HG03108 (cell line): ENCODE results near the gene TMEM135.
"Not testable (repeated sequence)": the region's sequence is repeated elsewhere in the genome, so short reads cannot be mapped to it uniquely, and the experiment has no call there.

Experiments
- ATAC-seq: cut with Tn5 transposase; IDR thresholded peaks from one replicate; pipeline ENCODE4 v1.9.1; 2021; ENCODE audit warnings: moderate library complexity; ENCODE audit not compliant: unreplicated experiment

TMEM135 gene

DNA sequence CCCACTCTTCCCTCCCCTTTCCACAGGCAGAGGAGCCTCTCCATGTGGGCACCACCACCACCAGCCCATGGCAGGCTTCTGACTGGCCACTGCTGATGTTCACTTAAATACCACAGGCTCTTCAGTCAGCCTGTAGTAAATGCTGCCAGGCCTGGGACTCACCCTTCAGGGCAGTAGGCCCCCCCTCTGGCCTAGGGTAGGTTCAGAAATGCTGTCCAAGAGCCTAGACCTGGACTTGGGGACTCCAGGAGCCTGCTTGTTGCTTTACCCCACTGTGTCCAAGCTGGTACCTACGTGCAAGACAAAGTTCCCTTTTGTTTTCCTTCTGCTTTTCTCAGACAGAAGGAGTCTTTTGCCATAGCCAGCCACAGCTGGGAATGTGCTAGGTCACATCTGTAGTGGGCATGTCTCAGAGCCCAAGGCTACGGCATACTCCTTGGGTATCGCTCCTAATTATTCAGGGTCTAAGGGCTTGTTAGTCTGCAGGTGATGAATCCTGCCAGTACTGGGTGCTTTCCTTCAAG lies 38.6 kb downstream of the TMEM135 start:
- ATAC-seq = no peak

DNA sequence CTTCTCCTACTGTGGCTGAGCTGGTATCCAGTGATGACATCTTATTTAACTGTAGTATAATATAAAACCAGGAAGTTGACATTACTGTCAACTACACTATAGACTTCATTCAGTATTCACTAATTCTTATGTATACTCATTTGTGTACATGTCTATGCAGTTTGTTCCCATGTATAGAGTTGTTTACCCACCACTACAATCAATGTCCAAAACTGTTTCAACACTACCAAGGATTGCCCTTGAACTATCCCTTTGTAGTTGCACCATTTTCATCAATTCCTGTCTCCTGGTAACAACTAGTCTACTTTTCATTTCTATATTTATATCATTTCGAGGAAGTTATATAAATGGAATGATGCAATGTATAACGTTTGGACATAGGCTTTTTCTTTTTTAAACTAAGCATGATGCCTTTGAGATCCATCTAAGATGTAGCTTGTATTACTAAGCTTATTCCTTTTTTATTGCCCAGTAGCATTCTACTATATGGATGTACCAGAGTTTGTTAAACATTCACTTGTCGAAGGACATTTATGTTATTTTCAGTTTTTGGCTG lies 39.2 kb downstream of the TMEM135 start:
- no peak for ATAC-seq

DNA sequence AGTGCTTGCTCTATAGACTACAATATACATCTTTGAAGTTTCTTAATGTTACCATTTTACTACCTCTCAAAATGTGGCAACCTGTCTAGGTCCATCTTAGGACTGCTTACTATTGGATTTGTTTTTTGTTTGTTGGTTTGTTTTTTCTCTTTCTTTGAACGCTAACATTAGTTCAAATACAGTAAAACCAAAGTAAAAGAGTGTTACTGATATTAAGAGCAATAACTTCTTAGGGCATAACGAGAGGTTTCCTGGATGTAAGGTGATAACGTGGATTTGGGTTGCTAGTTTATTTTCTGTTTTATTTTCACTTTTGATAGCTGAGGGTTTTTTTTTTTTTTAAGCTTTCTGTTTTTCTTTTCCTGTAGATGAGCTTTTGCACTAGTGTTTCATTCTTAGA lies 43.6 kb downstream of the TMEM135 start:
- no peak for ATAC-seq

DNA sequence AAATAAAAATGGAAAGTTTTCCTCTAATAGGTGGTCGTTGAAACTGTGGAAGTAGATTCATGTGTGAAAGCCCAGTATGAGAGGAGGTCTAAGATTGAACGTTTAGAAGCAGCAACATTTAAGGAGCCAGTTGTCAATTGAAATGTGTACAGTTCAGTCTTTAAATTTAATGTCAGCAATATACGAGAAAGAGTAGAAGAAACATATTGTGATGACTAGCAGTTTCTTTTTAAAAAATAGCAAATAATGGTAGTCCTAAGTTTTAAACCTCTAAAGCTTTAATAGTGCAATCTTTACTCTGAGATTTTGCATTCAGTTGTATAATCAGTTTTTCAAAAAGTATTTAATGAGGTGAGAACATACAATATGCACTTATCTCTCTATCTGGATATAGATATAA lies 44.9 kb downstream of the TMEM135 start:
- no peak for ATAC-seq

DNA sequence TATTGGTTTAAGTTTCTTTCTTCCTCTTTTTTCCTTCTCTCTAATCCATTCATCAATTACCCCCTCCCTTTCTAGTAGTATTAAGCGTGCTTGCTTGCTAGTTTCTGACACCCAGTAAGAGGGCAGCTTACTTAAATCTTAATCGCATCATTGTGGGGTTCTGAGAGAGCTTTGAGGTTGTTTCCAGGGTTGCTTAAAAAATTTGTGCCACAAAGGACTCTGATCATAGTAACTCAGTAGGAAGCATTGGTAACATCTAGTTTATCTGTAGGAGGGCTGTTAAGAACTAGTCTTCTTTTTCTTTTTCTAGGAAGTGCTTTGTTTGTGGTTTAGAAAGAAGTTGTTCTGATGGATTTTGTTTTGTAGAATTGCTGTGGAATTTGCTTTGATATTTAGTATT lies 45.3 kb downstream of the TMEM135 start:
- ATAC-seq = no peak

DNA sequence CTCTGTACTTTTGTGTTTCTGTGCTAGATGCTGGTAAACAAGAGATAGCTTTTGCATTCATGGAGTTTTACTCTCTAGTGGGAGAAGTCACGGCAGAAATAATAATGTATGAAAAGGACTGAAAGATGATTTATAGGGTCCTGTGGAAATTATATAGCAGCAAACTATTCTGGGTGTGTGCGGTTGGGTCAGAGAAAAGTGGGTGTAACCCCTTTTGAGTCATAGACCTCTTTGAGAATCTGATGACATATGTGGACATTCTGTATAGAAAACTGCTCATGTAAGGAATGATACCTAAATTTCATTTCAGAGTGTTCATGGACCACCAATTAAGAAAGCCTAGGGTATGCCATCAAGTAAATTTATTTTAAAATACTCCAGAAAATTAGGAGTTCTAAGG lies 54.4 kb downstream of the TMEM135 start:
- ATAC-seq = no peak

DNA sequence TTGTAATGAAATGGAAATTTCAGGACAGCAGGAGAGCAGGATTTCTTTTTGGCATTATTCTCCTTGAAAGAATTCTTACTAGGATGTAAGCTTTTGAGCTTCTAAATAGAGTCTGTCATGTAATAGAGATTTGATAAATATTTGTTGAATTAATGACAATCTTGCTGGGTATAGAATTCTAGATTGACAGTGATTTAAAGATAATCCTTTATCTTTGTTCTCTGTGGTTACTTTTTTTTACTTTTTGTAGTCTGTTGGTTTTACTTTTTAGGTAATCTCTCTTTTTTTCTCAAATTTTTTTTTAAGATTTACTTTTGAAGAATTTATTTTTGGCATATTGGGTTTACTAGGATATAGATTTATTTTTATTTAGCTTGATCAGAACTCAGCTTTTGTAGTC lies 54.8 kb downstream of the TMEM135 start:
- ATAC-seq = no peak

DNA sequence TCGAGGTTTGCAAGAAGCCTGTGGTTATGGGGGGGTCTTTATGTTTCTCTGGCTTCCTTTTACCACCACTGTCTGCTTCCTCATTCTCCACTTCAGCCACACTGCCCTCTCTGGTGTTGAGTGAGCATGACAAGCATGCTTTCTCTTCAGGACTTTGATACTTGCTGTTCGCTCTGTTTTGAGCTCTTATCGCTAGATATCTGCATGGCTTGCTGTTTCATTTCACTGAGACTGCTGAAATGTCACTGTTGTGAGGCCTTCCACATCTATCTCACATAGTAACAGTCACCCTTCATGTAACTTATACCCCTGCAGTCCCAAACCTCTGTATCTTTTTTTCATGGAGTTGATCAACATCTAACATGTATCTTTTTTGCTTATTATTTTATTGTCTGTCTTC lies 59.8 kb downstream of the TMEM135 start:
- ATAC-seq = peak; percentile 89

DNA sequence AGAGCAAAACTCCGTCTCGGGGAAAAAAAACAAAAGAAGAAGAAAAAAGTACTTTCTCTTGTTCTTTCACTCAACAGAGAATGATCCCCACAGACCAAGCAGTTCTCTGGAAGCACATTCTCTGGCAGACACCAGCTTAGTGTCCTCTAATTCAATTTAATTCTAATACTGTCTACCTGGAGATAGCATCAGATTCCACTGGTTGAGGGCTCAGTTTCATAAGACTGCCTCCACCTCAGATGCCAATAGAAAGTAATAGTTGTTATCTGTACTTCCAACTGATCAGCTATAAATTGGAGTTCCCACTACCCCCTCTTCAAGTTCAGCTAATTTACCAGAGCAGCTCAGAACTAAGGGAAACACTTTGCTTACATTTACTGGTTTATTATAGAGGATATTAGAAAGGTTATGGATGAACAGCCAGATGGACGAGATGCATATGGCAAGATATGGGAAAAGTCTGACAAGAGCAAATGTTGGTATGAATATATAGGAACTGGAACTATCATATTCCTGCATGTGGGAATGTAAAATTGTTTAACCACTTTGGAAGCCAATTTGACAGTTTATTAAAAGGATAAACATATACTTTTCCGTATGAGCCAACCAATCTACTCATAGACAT lies 64.3 kb downstream of the TMEM135 start:
- ATAC-seq = no peak

DNA sequence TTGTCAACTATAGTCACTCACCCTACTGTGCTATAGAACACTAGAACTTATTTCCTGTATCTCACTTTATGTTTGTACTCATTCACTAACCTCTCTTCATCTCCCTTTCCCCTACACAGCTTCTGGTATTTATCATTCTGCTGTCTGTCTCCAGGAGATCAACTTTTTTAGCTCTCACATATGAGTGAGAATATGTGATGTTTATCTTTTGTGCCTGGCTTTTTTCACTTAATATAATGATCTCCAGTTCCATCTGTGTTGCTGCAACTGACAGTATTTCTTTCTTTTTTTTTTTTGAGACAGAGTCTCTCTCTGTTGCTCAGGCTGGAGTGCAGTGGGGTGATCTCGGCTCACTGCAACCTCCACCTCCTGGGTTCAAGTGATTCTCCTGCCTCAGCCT lies 68.1 kb downstream of the TMEM135 start:
- ATAC-seq = not testable (repeated sequence)

DNA sequence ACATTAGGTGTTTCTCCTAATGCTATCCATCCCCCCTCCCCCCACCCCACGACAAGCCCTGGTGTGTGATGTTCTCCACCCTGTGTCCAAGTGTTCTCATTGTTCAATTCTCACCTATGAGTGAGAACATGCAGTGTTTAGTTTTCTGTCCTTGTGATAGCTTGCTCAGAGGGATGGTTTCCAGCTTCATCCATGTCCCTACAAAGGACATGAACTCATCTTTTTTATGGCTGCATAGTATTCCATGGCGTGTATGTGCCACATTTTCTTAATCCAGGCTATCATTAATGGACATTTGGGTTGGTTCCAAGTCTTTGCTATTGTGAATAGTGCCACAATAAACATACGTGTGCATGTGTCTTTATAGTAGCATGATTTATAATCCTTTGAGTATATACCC lies 69.6 kb downstream of the TMEM135 start:
- not testable (repeated sequence) for ATAC-seq

DNA sequence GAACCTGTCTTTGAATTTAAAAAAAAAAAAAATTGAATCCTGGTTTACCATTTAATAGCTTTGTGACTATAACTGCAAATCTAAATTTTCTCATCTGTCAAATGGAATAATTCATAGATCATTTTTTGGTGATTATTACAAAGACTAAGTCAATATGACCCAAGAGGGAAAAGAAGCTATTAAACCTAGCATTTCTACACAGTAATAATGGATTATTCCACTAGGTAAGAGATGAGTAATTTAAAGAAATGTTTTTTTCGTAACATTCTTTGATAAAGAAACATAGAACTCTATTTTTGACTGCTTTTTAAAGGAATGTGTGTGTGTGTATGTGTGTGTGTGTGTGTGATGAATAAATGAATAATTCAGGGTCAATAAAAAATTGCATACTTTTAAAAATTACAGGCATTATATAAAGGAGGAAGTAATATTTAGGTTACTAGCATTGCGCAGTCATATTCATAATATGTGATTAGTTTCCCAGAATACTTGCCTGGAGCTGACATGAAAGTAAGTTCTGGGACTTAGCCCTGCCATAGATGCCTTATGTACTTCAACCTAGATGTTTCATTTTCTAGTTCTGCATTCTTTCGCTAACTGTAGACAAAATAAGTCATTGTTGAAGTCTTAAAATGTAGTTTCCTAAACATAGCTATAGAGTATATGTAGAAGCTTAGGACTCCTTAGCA lies 72.9 kb downstream of the TMEM135 start:
- ATAC-seq = no peak

DNA sequence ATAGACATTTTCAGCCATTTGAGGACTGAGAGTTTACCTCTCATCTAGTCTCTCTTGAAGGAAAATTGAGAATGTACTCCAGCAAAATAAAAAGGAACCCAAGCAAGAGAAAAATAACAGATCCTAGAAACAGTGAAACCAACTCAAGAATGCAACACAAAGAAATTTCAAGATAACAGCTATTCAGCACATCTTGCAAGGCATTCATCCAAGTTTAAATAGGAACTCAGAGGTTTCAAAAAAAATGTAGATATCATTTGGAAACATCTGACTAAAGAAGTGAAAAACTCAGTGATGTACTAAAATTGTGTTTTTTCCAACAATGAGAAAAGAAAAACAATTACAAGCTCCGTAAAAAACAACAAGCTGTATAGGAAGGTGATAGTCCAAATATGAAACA lies 76.4 kb downstream of the TMEM135 start:
- ATAC-seq = no peak

DNA sequence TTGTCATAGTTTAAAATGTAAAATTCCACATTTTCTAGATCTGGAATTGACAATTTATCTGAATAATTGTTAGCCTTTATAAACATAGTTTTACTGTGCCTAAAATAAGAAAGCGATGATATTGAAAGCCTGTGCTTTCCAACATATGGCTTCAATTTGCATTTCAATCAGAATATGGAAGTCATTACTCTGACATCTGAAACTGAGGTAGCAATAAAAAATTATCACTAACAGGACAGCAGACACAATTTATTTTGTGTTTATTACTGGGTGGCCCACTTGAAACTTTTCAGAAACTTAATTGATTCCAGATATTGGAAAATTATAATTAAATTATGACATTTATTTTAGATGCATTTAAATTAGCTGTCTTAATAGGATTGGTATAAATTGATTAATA lies 78.5 kb downstream of the TMEM135 start:
- ATAC-seq = no peak

DNA sequence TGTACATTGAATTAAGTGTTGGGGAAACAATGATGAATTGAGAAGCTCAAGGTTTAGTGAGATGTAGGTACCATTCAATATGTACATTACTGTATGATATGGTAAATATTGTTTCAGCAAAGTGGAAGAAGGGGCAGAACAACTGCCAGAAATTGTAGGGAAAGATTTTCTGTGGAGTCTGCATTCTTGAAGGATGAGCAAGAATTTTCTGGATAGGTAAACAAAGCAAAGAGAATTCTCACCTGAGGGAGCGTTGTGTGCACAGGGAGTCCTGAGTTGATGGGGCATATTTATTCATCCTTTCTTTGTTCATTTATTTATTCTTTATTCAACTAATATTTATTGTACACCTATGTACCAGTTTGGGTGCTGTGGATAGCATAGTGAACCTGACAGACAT lies 83.2 kb downstream of the TMEM135 start:
- ATAC-seq = no peak

DNA sequence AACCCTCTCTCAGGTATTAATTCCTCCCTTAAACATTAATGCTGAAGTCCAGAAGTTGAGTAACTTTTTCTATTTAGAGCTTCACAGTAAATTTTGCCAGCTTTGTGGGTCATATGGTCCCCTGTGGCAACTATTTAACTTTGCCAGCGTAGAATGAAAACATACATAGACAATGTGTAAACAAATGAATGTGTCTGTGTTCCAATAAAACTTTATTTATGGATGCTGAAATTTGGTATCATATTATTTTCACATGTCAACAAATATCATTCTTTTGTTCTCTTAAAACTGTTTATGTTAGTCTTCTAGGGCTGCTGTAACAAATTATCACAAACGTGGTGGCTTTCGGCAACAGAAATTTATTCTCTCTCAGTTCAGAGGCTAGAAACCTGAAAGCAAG lies 85.1 kb downstream of the TMEM135 start:
- ATAC-seq = no peak

DNA sequence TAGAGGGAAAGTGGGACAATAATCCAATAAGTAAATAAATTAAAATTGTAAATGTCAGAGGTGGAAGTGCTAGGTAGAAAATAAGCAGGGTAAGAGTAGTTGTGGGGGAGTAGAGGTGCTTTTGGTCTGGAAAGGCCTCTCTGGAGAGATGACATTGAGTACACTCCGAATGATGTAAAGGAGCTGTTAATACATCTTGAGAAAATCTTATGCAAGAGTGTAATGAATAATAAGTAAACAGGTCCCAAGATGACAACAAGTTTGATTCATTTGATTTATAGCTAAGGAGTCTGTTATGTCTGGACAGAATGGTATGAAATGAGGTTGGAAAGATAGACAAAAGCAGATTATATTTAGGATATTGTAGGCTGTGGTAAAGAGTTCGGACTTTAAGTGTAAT lies 87.5 kb downstream of the TMEM135 start:
- no peak for ATAC-seq

DNA sequence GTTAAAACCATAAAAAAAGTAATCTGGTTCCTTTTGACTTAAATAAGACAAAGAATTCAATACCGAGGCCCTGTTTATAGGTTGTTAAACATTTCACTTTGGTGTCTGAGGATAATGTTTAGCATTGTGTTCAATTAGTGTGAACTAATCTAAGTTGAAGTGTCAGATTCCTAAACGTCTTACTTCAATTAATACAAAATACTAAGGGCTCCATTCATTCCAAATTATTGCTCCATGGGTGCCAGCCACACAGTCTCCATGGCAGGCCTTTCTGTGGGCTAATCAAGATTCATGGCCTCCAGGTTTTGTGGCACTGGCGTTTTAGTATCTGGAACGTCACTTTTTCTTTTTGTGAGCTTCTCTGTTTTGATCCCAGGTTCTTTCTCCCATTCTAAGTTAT lies 89.4 kb downstream of the TMEM135 start:
- ATAC-seq = no peak

DNA sequence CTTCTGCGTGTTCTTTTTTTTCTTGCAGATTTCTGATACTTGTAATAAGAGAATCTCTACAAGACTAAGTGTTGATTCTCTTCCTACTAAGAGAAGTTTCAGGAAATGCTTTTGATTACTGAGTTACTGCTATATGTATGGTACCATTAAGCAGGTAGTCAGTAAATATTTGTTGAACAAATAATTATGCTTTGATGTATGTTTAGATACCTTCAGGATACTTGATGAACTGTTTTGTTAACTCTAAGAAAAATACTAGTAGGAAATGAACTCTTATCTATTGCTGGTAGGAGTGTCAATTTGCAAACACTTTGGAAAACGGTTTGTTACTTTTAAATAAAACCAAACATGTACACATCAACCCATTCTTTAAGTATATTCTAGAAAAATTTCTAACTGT lies 90.6 kb downstream of the TMEM135 start:
- no peak for ATAC-seq

DNA sequence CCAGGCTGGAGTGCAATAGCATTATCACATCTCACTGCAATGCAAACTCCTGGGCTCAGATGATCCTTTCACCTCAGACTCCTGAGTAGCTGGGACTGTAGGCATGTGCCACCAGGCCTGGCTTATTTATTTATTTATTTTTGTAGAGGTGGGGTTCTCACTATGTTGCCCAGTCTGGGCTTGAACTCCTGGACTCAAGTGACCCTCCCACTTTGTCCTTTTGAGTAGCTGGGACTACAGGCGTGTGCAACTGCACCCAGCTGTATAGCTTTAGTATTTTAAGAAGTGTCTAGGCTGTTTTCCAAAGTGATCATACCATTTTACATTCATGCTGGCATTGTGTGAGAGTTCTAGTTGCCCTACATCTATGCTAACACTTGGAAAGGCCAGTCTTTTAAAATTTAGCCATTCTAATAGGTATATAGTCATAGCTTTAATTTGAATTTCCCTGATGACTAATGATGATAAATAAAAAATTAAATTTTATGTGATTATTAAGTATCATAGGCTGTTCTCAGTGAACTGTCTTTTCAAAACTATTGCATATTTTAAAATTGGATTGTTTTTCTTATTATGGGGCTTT lies 96.9 kb downstream of the TMEM135 start:
- ATAC-seq = no peak

DNA sequence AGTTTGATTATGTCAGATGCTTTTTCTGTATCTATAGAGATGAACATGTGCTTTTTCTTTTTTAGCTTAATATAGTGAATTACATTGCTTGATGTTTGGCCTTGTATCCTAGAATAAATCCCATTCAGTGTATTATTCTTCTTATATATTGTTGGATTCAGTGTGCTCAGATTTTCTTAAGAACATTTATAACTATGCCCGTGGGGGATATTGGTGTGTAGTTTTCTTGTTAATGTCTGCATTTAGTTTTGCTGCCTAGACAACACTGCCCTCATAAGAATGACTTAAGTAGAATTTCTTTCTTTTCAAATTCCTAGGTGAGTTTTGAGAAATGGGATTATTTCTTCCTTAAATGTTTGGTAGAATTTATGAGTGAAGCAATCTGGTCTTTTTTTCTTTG lies 98.5 kb downstream of the TMEM135 start:
- no peak for ATAC-seq

DNA sequence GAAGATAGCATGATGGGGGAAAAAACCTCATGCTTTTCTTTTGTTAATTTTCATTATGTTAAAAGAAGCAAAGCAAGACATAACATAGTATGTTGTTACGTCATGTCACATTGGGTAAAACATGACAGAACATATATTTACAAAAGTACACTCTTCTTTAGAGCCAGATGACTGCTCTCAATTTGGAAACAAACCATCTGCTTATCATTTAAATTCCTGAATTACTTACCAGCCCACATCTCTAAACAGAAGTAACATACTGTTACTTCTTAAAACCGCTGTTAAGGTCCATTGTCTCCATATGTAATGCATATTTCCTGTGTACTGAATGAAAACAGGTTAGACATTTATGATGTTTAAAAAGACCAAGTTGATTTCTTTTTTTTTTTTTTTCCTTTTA lies 100.0 kb downstream of the TMEM135 start:
- ATAC-seq = no peak
